Measurements from ENCODE around the gene PPP2R2B. TPM values are rescaled to one million over a fixed set of nuclear protein-coding genes. Genes with fewer than 3 reads are reported as not detected.

PPP2R2B gene
- total RNA-seq, 1 experiment from 2014 or later = not detected

GRCh38 chr5:146872188-146872587, 6.4 kb downstream of the PPP2R2B start:
- no peaks in the 10 kb centered on the region for H3K9me2 ChIP-seq (replicated peaks; ENCODE audit: low read length)
- no peak for ATAC-seq
- H3K4me1 ChIP-seq (ENCODE audit: insufficient read depth, low read length) = no peaks in the 10 kb centered on the region
- no peaks in the 10 kb centered on the region for H3F3A ChIP-seq (ENCODE audit: low read length, unreplicated experiment)
- ChIA-PET POLR2A (ENCODE audit: unreplicated experiment) (no interaction called here), CTCF (no interaction called here)
- no peak overlapping the region for H3K4me3 ChIP-seq (ENCODE audit: low read length)
- no peak overlapping the region for H3K9ac ChIP-seq (ENCODE audit: low read length)
- no peak overlapping the region for H3K27ac ChIP-seq (ENCODE audit: low read length)
- DNase-seq = no peak
- peaks cover 23% of the 10 kb centered on the region for H3K27me3 ChIP-seq (ENCODE audit: low read length)
- TF ChIP-seq EZH2phosphoT487 (IDR thresholded peaks at IDR 0.05; ENCODE audit: borderline replicate concordance, low read length) (no peak), EZH2 (IDR thresholded peaks at IDR 0.05; ENCODE audit: low read length, unreplicated experiment) (no peak), CTCF (conservative IDR thresholded peaks at IDR 0.05; ENCODE audit: low read depth, low read length) (no peak)
- H3K4me2 ChIP-seq (ENCODE audit: low read length) = no peak overlapping the region
- H3K9me3 ChIP-seq (ENCODE audit: low read length) = no peaks in the 10 kb centered on the region
- H2AFZ ChIP-seq (ENCODE audit: low read length) = no peak overlapping the region
- no peaks in the 10 kb centered on the region for H3K36me3 ChIP-seq (ENCODE audit: low read depth, low read length)
- H3K79me2 ChIP-seq (ENCODE audit: low read length) = no peaks in the 10 kb centered on the region
- no TSS peak for BruUV-seq (replicated peaks)
- H4K20me1 ChIP-seq (ENCODE audit: low read length) = no peaks in the 10 kb centered on the region
- intact Hi-C loops (cut with micrococcal nuclease) = no loop called here

- H3K79me2 ChIP-seq (ENCODE audit: low read length) = no peaks in the 10 kb centered on the region
- H3K4me2 ChIP-seq (ENCODE audit: low read length) = no peak overlapping the region
- no TSS peak for BruUV-seq (replicated peaks)
- H3K9me2 ChIP-seq (replicated peaks; ENCODE audit: low read length) = no peaks in the 10 kb centered on the region
- no peaks in the 10 kb centered on the region for H4K20me1 ChIP-seq (ENCODE audit: low read length)
- no peaks in the 10 kb centered on the region for H3K27me3 ChIP-seq (ENCODE audit: low read length)
- H3K9ac ChIP-seq (ENCODE audit: low read length) = no peak overlapping the region
- DNase-seq = no peak
- POLR2A ChIA-PET (ENCODE audit: unreplicated experiment) = no interaction called here
- H3K27ac ChIP-seq (ENCODE audit: low read length) = no peak overlapping the region
- no peaks in the 10 kb centered on the region for H3F3A ChIP-seq (ENCODE audit: low read length, unreplicated experiment)
- CTCF ChIA-PET = no interaction called here
- H3K36me3 ChIP-seq (ENCODE audit: low read depth, low read length) = no peaks in the 10 kb centered on the region
- H3K4me3 ChIP-seq (ENCODE audit: low read length) = no peak overlapping the region
- TF ChIP-seq CTCF (conservative IDR thresholded peaks at IDR 0.05; ENCODE audit: low read depth, low read length) (no peak), EZH2 (IDR thresholded peaks at IDR 0.05; ENCODE audit: low read length, unreplicated experiment) (no peak), EZH2phosphoT487 (IDR thresholded peaks at IDR 0.05; ENCODE audit: borderline replicate concordance, low read length) (no peak)
- no peaks in the 10 kb centered on the region for H3K9me3 ChIP-seq (ENCODE audit: low read length)
- no peak for ATAC-seq
- intact Hi-C loops (cut with micrococcal nuclease) = no loop called here
- no peak overlapping the region for H2AFZ ChIP-seq (ENCODE audit: low read length)
- no peaks in the 10 kb centered on the region for H3K4me1 ChIP-seq (ENCODE audit: insufficient read depth, low read length)
Observed at GRCh38 chr5:146867996-146868708, 10.4 kb downstream of the PPP2R2B start.

- Histone ChIP-seq H3K27ac (ENCODE audit: low read length) (no peak overlapping the region), H2AFZ (ENCODE audit: low read length) (no peak overlapping the region), H3K36me3 (ENCODE audit: low read depth, low read length) (no peaks in the 10 kb centered on the region), H3K4me2 (ENCODE audit: low read length) (no peak overlapping the region), H3K27me3 (ENCODE audit: low read length) (no peaks in the 10 kb centered on the region), H3K79me2 (ENCODE audit: low read length) (no peaks in the 10 kb centered on the region), H3K9me3 (ENCODE audit: low read length) (no peaks in the 10 kb centered on the region), H3K9ac (ENCODE audit: low read length) (no peak overlapping the region), H3K9me2 (replicated peaks; ENCODE audit: low read length) (no peaks in the 10 kb centered on the region), H4K20me1 (ENCODE audit: low read length) (no peaks in the 10 kb centered on the region), H3K4me1 (ENCODE audit: insufficient read depth, low read length) (no peaks in the 10 kb centered on the region), H3K4me3 (ENCODE audit: low read length) (no peak overlapping the region), H3F3A (ENCODE audit: low read length, unreplicated experiment) (no peaks in the 10 kb centered on the region)
- DNase-seq = no peak
- ATAC-seq = no peak
- CTCF ChIA-PET = no interaction called here
- BruUV-seq (replicated peaks) = no TSS peak
- TF ChIP-seq EZH2phosphoT487 (IDR thresholded peaks at IDR 0.05; ENCODE audit: borderline replicate concordance, low read length) (no peak), EZH2 (IDR thresholded peaks at IDR 0.05; ENCODE audit: low read length, unreplicated experiment) (no peak), CTCF (conservative IDR thresholded peaks at IDR 0.05; ENCODE audit: low read depth, low read length) (no peak)
- intact Hi-C loops (cut with micrococcal nuclease) = no loop called here
- POLR2A ChIA-PET (ENCODE audit: unreplicated experiment) = no interaction called here
Observed at GRCh38 chr5:146866263-146866662, 12.3 kb downstream of the PPP2R2B start.

All from PC-3 (cell line).